ENCODE measurements around the gene LEMD3.
"Not testable (repeated sequence)": the region's sequence is repeated elsewhere in the genome, so short reads cannot be mapped to it uniquely, and the experiment has no call there.

The LEMD3 gene

GRCh38 chr12:65279369-65280112, 110.2 kb downstream of the LEMD3 start:
- no peak for DNase-seq (ENCODE audit: low spot score)

- DNase-seq (ENCODE audit: low spot score) = no peak
These were observed 110.9 kb downstream of the LEMD3 start for GRCh38 chr12:65280306-65280705.

GRCh38 chr12:65282840-65283239, 113.5 kb downstream of the LEMD3 start:
- DNase-seq (ENCODE audit: low spot score) = no peak

- not testable (repeated sequence) for DNase-seq (ENCODE audit: low spot score)
These were observed 116.1 kb downstream of the LEMD3 start for GRCh38 chr12:65285532-65285931.

DNA sequence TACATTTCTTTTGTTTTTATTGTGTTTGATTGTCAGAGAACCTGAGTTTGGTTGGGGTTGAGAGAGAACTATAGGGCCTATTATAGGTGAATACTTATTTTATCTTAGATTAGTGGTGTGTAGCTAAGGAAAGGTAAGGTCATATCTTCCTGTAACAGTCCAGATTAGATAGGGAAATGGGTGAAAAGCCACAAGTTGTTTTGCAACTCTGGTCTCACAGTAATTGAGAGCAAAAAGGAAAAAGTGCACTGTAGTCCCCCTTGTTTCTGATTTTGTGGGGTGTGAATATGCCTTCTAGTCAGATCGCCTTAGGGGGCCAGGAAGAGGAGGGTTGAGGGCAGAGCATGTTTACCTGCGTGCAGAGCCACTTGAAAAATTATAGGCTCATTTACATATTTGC, 118.0 kb downstream of the LEMD3 start:
- DNase-seq (ENCODE audit: low spot score) = no peak

GRCh38 chr12:65292241-65292640, 122.9 kb downstream of the LEMD3 start:
- no peak for DNase-seq (ENCODE audit: low spot score)

DNA sequence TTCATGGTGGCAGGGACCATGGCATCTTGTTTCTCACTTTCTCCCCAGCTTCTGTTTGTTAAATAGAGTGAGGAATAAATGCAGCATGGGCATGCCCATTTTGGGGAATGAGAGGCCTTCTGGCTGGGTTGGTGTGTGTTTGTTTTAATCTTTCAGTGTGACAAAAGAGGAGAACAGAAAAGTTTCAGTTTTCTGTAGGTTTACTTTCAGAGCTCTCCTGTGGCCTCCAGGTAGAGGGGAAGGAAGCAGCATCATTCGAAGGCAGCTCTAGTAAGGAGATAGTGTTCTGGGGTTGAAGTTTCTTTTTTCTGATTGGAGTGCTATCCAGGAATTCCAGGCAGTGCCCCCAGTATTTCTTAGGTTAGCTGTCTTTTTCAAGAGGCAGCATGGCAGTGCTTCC, 124.4 kb downstream of the LEMD3 start:
- DNase-seq (ENCODE audit: low spot score) = no peak

DNA sequence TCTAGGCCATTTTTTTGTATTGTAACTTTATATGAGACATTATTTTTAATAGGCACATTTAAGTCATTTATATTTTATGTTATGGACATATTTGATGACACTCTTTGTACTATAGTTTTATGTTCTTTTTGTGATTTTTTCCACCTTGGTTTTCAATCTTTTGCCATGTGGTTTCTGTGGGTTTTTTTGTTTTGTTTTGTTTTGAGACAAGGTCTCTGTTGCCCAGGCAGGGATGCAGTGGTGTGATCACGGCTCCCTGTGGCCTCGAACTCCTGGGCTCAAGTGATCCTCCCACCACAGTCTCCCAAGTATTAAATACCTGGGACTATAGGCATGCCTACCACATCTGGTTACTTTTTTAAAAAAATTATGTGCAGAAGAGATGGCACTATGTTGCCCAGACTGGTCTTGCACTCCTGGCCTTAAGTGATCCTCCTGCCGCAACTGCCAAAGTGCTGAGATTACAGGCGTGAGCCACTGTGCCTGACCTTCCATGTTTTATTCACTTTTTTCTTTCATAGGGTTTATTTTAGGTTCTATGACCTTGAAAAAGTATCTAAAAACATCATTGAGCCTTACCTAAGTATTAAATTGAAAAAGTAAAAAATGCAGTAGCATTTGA, 125.4 kb downstream of the LEMD3 start:
- no peak for DNase-seq (ENCODE audit: low spot score)

- DNase-seq (ENCODE audit: low spot score) = no peak
These were observed 127.3 kb downstream of the LEMD3 start for GRCh38 chr12:65296508-65297265.

Measured in left forelimb (tissue), 1 donor.